ENCODE results near the gene LCLAT1.
A peak's percentile ranks its signal among the peaks of the same experiment; 100 is the strongest.
"Not testable (repeated sequence)": the region's sequence is repeated elsewhere in the genome, so short reads cannot be mapped to it uniquely, and the experiment has no call there.

LCLAT1 gene

GRCh38 chr2:30503695-30504052, 56.6 kb downstream of the LCLAT1 start:
- Histone ChIP-seq H3K4me1 (ENCODE audit: low read length) (peaks cover 10% of the 10 kb centered on the region), H3K36me3 (replicated peaks; ENCODE audit: low read depth, low read length) (peaks cover 14% of the 10 kb centered on the region), H4K20me1 (ENCODE audit: insufficient read depth, low read length) (peaks cover 5% of the 10 kb centered on the region; the same call in 1 of the 2 replicates), H3K4me2 (ENCODE audit: low read length) (peak overlapping the region; percentile 7; the same call in 1 of the 2 replicates), H3K4me3 (ENCODE audit: low read length) (no peak overlapping the region), H2AFZ (ENCODE audit: low read depth, low read length) (no peak overlapping the region), H3K79me2 (ENCODE audit: low read length) (0 out of 2 replicates have a peak, but pooled peaks cover 4% of the 10 kb centered on the region), H3K27ac (ENCODE audit: low read length) (no peak overlapping the region), H3K9ac (ENCODE audit: low read length) (no peak overlapping the region), H3K27me3 (ENCODE audit: low read depth, low read length) (no peaks in the 10 kb centered on the region), H3K9me3 (ENCODE audit: insufficient read depth, low read length) (peaks cover 17% of the 10 kb centered on the region; the same call in 1 of the 2 replicates)
- TF ChIP-seq CTCF (IDR thresholded peaks at IDR 0.05; ENCODE audit: low read depth, low read length): no peak
- TF ChIP-seq EZH2phosphoT487 (IDR thresholded peaks at IDR 0.05; ENCODE audit: low read depth): no peak

GRCh38 chr2:30504731-30505130, 57.7 kb downstream of the LCLAT1 start:
- H3K27me3 ChIP-seq (ENCODE audit: low read depth, low read length): no peaks in the 10 kb centered on the region
- H3K79me2 ChIP-seq (ENCODE audit: low read length): 0 out of 2 replicates have a peak, but pooled peaks cover 4% of the 10 kb centered on the region
- H3K4me1 ChIP-seq (ENCODE audit: low read length): peaks cover 10% of the 10 kb centered on the region
- TF ChIP-seq CTCF (IDR thresholded peaks at IDR 0.05; ENCODE audit: low read depth, low read length) (no peak), EZH2phosphoT487 (IDR thresholded peaks at IDR 0.05; ENCODE audit: low read depth) (no peak)
- H3K36me3 ChIP-seq (replicated peaks; ENCODE audit: low read depth, low read length): peaks cover 11% of the 10 kb centered on the region
- H3K4me3 ChIP-seq (ENCODE audit: low read length): no peak overlapping the region
- no peak overlapping the region for H3K9ac ChIP-seq (ENCODE audit: low read length)
- H4K20me1 ChIP-seq (ENCODE audit: insufficient read depth, low read length): peaks cover 5% of the 10 kb centered on the region; the same call in 1 of the 2 replicates
- no peak overlapping the region for H3K4me2 ChIP-seq (ENCODE audit: low read length)
- H2AFZ ChIP-seq (ENCODE audit: low read depth, low read length): no peak overlapping the region
- no peak overlapping the region for H3K27ac ChIP-seq (ENCODE audit: low read length)
- peaks cover 17% of the 10 kb centered on the region; the same call in 1 of the 2 replicates for H3K9me3 ChIP-seq (ENCODE audit: insufficient read depth, low read length)

- Histone ChIP-seq H3K9ac (ENCODE audit: low read length) (no peak overlapping the region), H2AFZ (ENCODE audit: low read depth, low read length) (no peak overlapping the region), H4K20me1 (ENCODE audit: insufficient read depth, low read length) (peaks cover 5% of the 10 kb centered on the region; the same call in 1 of the 2 replicates), H3K4me2 (ENCODE audit: low read length) (no peak overlapping the region), H3K4me1 (ENCODE audit: low read length) (peaks cover 10% of the 10 kb centered on the region), H3K27ac (ENCODE audit: low read length) (no peak overlapping the region), H3K9me3 (ENCODE audit: insufficient read depth, low read length) (peaks cover 9% of the 10 kb centered on the region; the same call in 1 of the 2 replicates), H3K79me2 (ENCODE audit: low read length) (0 out of 2 replicates have a peak, but pooled peaks cover 4% of the 10 kb centered on the region), H3K27me3 (ENCODE audit: low read depth, low read length) (no peaks in the 10 kb centered on the region), H3K4me3 (ENCODE audit: low read length) (no peak overlapping the region), H3K36me3 (replicated peaks; ENCODE audit: low read depth, low read length) (peaks cover 6% of the 10 kb centered on the region)
- no peak for TF ChIP-seq CTCF (IDR thresholded peaks at IDR 0.05; ENCODE audit: low read depth, low read length)
- no peak for TF ChIP-seq EZH2phosphoT487 (IDR thresholded peaks at IDR 0.05; ENCODE audit: low read depth)
Observed at GRCh38 chr2:30505500-30506180, 58.6 kb downstream of the LCLAT1 start.

- H3K4me3 ChIP-seq (ENCODE audit: low read length); H3K4me1 ChIP-seq (ENCODE audit: low read length); H3K27ac ChIP-seq (ENCODE audit: low read length); H3K9ac ChIP-seq (ENCODE audit: low read length); H3K79me2 ChIP-seq (ENCODE audit: low read length); H3K4me2 ChIP-seq (ENCODE audit: low read length); H3K27me3 ChIP-seq (ENCODE audit: low read depth, low read length); H3K36me3 ChIP-seq (replicated peaks; ENCODE audit: low read depth, low read length); H3K9me3 ChIP-seq (ENCODE audit: insufficient read depth, low read length); H2AFZ ChIP-seq (ENCODE audit: low read depth, low read length); H4K20me1 ChIP-seq (ENCODE audit: insufficient read depth, low read length): not testable (repeated sequence)
Observed at GRCh38 chr2:30507460-30507859, 60.4 kb downstream of the LCLAT1 start.

Data from OCI-LY3 (cell line).